WTC11 (cell line): Measurements from ENCODE around the gene CORO2B. TPM values are rescaled to one million over a fixed set of nuclear protein-coding genes. Genes with fewer than 3 reads are reported as not detected.

Experiments
- ATAC-seq: fragments of 200-7000 bp; cut with Tn5 transposase; 2 replicates; pipeline ENCODE4 v1.10.0; 2021; ENCODE audit warnings: mild to moderate bottlenecking, moderate library complexity
- CTCF ChIA-PET: fragments of 300-600 bp; sonication (Branson Sonifier 250); formaldehyde crosslinking; loops from one replicate; lab custom pipeline; 2021; ENCODE audit warnings: antibody characterized with exemption; lab: Charles Lee
- POLR2A ChIA-PET: fragments of 350-600 bp; sonication (Branson Sonifier 250); formaldehyde crosslinking; loops from one replicate; lab custom pipeline; 2021; ENCODE audit warnings: antibody characterized with exemption; lab: Charles Lee
- DNase-seq: peaks from one replicate; pipeline ENCODE4 v3.0.0; 2021; ENCODE audit warnings: low spot score
- H3K27ac Mint-ChIP-seq: 2 replicates; pipeline ENCODE4 v1.8.0; 2021; ENCODE audit warnings: mixed read lengths
- H3K27me3 Mint-ChIP-seq: 2 replicates; pipeline ENCODE4 v1.8.0; 2021; ENCODE audit warnings: low read depth, mild to moderate bottlenecking, moderate library complexity, mixed read lengths
- H3K36me3 Mint-ChIP-seq: 2 replicates; pipeline ENCODE4 v1.8.0; 2021; ENCODE audit warnings: mixed read lengths
- H3K4me1 Mint-ChIP-seq: 2 replicates; pipeline ENCODE4 v1.8.0; 2022; ENCODE audit warnings: mixed read lengths
- H3K4me3 Mint-ChIP-seq: 2 replicates; pipeline ENCODE4 v1.8.0; 2021; ENCODE audit warnings: mild to moderate bottlenecking, moderate library complexity, mixed read lengths
- H3K9me3 Mint-ChIP-seq: 2 replicates; pipeline ENCODE4 v1.8.0; 2021; ENCODE audit warnings: mixed read lengths
- FOXJ3 ChIP-seq: sonication (generic); formaldehyde crosslinking; IDR thresholded peaks from 2 replicates; pipeline ENCODE4 v1.9.0; 2021; ENCODE audit warnings: missing genetic modification reagents, mild to moderate bottlenecking, borderline replicate concordance
- IRF1 ChIP-seq: sonication (generic); formaldehyde crosslinking; IDR thresholded peaks from 2 replicates; pipeline ENCODE4 v1.8.0; 2023; ENCODE audit warnings: missing genetic modification reagents
- IRF2 ChIP-seq: sonication (generic); formaldehyde crosslinking; IDR thresholded peaks from 2 replicates; pipeline ENCODE4 v1.8.0; 2022; ENCODE audit warnings: low read depth, missing genetic modification reagents, borderline replicate concordance
- JUN ChIP-seq: sonication (generic); formaldehyde crosslinking; IDR thresholded peaks from 2 replicates; pipeline ENCODE4 v1.8.0; 2023; ENCODE audit warnings: mild to moderate bottlenecking, missing genetic modification reagents
- NR3C1 ChIP-seq: sonication (generic); formaldehyde crosslinking; conservative IDR thresholded peaks from 2 replicates; pipeline ENCODE4 v1.8.1; 2023; ENCODE audit warnings: low read depth, mild to moderate bottlenecking, missing genetic modification reagents
- RELA ChIP-seq: sonication (generic); formaldehyde crosslinking; IDR thresholded peaks from 2 replicates; pipeline ENCODE4 v1.8.1; 2022; ENCODE audit warnings: missing genetic modification reagents, mild to moderate bottlenecking, borderline replicate concordance
- USF2 ChIP-seq: sonication (generic); formaldehyde crosslinking; IDR thresholded peaks from 2 replicates; pipeline ENCODE4 v1.8.1; 2023; ENCODE audit warnings: mild to moderate bottlenecking, missing genetic modification reagents, moderate library complexity
- ZNF121 ChIP-seq: sonication (generic); formaldehyde crosslinking; IDR thresholded peaks from 2 replicates; pipeline ENCODE4 v1.8.0; 2023; ENCODE audit warnings: missing genetic modification reagents
- ZNF219 ChIP-seq: sonication (generic); formaldehyde crosslinking; IDR thresholded peaks from 2 replicates; pipeline ENCODE4 v1.8.0; 2023; ENCODE audit warnings: missing genetic modification reagents, mild to moderate bottlenecking, borderline replicate concordance
- ZNF281 ChIP-seq: sonication (generic); formaldehyde crosslinking; IDR thresholded peaks from 2 replicates; pipeline ENCODE4 v1.8.0; 2023; ENCODE audit warnings: mild to moderate bottlenecking, missing genetic modification reagents
- ZNF416 ChIP-seq: fragments of 250-450 bp; sonication (Bioruptor Pico); IDR thresholded peaks from 2 replicates; pipeline ENCODE4 v1.9.0; 2021; ENCODE audit warnings: mild to moderate bottlenecking, inconsistent platforms
- total RNA-seq: library from RNA; stranded (reverse); gene quantifications from 3 replicates; pipeline ENCODE4 v1.2.3, GENCODE V29; 2021
- TF ChIP-seq, protein P1 (sequence below): sonication (generic); formaldehyde crosslinking; IDR thresholded peaks from 2 replicates; pipeline ENCODE4 v1.8.1; 2023; ENCODE audit warnings: mild to moderate bottlenecking, missing genetic modification reagents, borderline replicate concordance
- TF ChIP-seq, protein P2 (sequence below): fragments of 250-450 bp; sonication (Bioruptor Pico); IDR thresholded peaks from 2 replicates; pipeline ENCODE4 v2.1.2; 2022; ENCODE audit warnings: mild to moderate bottlenecking, moderate library complexity
- TF ChIP-seq, protein P3 (sequence below): sonication (generic); formaldehyde crosslinking; IDR thresholded peaks from 2 replicates; pipeline ENCODE4 v1.8.1; 2023; ENCODE audit warnings: mild to moderate bottlenecking, moderate library complexity, missing genetic modification reagents
- TF ChIP-seq, protein P4 (sequence below): sonication (generic); formaldehyde crosslinking; IDR thresholded peaks from 2 replicates; pipeline ENCODE4 v1.8.0; 2022; ENCODE audit warnings: mild to moderate bottlenecking, missing genetic modification reagents
- TF ChIP-seq, protein P5 (sequence below): sonication (generic); formaldehyde crosslinking; IDR thresholded peaks from 2 replicates; pipeline ENCODE4 v1.8.1; 2022; ENCODE audit warnings: low read depth, missing genetic modification reagents, borderline replicate concordance

Gene CORO2B
- total RNA-seq, 1 experiment from 2014 or later, result 4.9 TPM

DNA sequence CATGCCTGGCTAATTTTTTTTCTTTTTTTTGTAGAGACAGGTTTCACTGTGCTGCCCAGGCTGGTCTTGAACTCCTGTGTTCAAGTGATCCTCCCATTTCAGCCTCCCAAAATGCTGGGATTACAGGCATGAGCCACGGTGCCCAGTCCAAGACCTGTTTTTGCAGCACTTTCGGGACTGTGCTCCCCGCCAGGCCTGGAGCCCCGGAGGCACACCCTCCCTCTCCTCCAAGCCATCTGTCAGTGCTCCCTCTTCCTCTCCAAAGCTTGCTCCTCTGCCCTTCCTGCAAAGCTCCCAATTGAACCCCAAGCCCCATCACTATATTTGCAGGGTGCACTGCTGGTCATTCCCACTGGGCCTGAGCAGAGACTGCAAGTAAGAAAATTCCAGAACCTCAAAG, 98.1 kb downstream of the CORO2B start:
- ATAC-seq (no peak), DNase-seq (no peak)
- ChIA-PET POLR2A (interaction anchor here (1.4 kb wide), 1 partner anchor 11 kb away, joined by 3 read pairs; no protein-coding TSS in a partner anchor), CTCF (interaction anchor here (0.6 to 8.1 kb wide), 7 partner anchors 43 to 248 kb away, joined by 3 to 174 read pairs (median 70); no protein-coding TSS in a partner anchor)
- Mint-ChIP-seq H3K4me1 (peaks cover 11% of the 10 kb centered on the region), H3K27ac (no peak overlapping the region), H3K27me3 (no peaks in the 10 kb centered on the region), H3K36me3 (no peaks in the 10 kb centered on the region), H3K4me3 (no peak overlapping the region), H3K9me3 (no peaks in the 10 kb centered on the region)
- TF ChIP-seq, protein P1, sequence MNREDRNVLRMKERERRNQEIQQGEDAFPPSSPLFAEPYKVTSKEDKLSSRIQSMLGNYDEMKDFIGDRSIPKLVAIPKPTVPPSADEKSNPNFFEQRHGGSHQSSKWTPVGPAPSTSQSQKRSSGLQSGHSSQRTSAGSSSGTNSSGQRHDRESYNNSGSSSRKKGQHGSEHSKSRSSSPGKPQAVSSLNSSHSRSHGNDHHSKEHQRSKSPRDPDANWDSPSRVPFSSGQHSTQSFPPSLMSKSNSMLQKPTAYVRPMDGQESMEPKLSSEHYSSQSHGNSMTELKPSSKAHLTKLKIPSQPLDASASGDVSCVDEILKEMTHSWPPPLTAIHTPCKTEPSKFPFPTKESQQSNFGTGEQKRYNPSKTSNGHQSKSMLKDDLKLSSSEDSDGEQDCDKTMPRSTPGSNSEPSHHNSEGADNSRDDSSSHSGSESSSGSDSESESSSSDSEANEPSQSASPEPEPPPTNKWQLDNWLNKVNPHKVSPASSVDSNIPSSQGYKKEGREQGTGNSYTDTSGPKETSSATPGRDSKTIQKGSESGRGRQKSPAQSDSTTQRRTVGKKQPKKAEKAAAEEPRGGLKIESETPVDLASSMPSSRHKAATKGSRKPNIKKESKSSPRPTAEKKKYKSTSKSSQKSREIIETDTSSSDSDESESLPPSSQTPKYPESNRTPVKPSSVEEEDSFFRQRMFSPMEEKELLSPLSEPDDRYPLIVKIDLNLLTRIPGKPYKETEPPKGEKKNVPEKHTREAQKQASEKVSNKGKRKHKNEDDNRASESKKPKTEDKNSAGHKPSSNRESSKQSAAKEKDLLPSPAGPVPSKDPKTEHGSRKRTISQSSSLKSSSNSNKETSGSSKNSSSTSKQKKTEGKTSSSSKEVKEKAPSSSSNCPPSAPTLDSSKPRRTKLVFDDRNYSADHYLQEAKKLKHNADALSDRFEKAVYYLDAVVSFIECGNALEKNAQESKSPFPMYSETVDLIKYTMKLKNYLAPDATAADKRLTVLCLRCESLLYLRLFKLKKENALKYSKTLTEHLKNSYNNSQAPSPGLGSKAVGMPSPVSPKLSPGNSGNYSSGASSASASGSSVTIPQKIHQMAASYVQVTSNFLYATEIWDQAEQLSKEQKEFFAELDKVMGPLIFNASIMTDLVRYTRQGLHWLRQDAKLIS, result no peak
- no peak for TF ChIP-seq NR3C1 (CRISPR knock-in tag)
- no peak for TF ChIP-seq RELA (CRISPR knock-in tag)
- no peak for TF ChIP-seq ZNF416 (CRISPR knock-in tag)
- TF ChIP-seq, protein P2, sequence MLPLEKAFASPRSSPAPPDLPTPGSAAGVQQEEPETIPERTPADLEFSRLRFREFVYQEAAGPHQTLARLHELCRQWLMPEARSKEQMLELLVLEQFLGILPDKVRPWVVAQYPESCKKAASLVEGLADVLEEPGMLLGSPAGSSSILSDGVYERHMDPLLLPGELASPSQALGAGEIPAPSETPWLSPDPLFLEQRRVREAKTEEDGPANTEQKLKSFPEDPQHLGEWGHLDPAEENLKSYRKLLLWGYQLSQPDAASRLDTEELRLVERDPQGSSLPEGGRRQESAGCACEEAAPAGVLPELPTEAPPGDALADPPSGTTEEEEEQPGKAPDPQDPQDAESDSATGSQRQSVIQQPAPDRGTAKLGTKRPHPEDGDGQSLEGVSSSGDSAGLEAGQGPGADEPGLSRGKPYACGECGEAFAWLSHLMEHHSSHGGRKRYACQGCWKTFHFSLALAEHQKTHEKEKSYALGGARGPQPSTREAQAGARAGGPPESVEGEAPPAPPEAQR (CRISPR knock-in tag), result no peak
- no peak for TF ChIP-seq IRF2 (CRISPR knock-in tag)
- TF ChIP-seq ZNF219 (CRISPR knock-in tag), result no peak
- no peak for TF ChIP-seq FOXJ3 (CRISPR knock-in tag)
- TF ChIP-seq JUN, result no peak
- TF ChIP-seq ZNF121 (CRISPR knock-in tag), result no peak

DNA sequence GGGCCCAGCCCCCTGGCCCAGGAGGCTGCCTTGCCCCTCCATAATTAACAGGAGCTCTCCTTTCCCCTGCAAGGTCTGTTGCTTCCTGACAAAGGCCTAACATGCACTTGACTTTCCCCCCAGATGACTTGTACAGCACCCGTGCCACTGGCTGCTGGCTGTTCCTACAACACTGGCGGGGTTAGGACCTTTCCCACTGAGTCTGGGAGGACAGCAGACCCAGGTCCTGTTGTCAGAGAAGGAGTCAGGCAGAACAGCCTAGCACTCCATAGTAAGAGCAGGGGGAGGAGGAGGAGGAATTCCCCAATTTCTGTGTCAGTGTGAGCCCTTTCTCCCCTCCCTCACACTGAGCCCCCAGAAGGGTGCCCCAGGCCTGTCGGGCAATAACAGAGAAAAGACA, 99.2 kb downstream of the CORO2B start:
- ChIA-PET POLR2A (interaction anchor here (1.4 kb wide), 1 partner anchor 12 kb away, joined by 3 read pairs; no protein-coding TSS in a partner anchor), CTCF (interaction anchor here (0.9 to 8.1 kb wide), 4 partner anchors 118 to 247 kb away, joined by 3 to 160 read pairs (median 40); no protein-coding TSS in a partner anchor)
- Mint-ChIP-seq H3K36me3 (no peaks in the 10 kb centered on the region), H3K4me1 (peaks cover 11% of the 10 kb centered on the region), H3K27me3 (no peaks in the 10 kb centered on the region), H3K4me3 (no peak overlapping the region), H3K27ac (no peak overlapping the region), H3K9me3 (no peaks in the 10 kb centered on the region)
- DNase-seq (no peak), ATAC-seq (no peak)
- TF ChIP-seq, protein P3, sequence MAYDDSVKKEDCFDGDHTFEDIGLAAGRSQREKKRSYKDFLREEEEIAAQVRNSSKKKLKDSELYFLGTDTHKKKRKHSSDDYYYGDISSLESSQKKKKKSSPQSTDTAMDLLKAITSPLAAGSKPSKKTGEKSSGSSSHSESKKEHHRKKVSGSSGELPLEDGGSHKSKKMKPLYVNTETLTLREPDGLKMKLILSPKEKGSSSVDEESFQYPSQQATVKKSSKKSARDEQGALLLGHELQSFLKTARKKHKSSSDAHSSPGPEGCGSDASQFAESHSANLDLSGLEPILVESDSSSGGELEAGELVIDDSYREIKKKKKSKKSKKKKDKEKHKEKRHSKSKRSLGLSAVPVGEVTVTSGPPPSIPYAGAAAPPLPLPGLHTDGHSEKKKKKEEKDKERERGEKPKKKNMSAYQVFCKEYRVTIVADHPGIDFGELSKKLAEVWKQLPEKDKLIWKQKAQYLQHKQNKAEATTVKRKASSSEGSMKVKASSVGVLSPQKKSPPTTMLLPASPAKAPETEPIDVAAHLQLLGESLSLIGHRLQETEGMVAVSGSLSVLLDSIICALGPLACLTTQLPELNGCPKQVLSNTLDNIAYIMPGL (CRISPR knock-in tag), result no peak
- TF ChIP-seq IRF1 (CRISPR knock-in tag), result no peak
- TF ChIP-seq USF2 (CRISPR knock-in tag), result no peak
- TF ChIP-seq, protein P4, sequence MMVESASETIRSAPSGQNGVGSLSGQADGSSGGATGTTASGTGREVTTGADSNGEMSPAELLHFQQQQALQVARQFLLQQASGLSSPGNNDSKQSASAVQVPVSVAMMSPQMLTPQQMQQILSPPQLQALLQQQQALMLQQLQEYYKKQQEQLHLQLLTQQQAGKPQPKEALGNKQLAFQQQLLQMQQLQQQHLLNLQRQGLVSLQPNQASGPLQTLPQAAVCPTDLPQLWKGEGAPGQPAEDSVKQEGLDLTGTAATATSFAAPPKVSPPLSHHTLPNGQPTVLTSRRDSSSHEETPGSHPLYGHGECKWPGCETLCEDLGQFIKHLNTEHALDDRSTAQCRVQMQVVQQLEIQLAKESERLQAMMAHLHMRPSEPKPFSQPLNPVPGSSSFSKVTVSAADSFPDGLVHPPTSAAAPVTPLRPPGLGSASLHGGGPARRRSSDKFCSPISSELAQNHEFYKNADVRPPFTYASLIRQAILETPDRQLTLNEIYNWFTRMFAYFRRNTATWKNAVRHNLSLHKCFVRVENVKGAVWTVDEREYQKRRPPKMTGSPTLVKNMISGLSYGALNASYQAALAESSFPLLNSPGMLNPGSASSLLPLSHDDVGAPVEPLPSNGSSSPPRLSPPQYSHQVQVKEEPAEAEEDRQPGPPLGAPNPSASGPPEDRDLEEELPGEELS (CRISPR knock-in tag), result no peak
- TF ChIP-seq RELA (CRISPR knock-in tag), result no peak
- TF ChIP-seq, protein P5, sequence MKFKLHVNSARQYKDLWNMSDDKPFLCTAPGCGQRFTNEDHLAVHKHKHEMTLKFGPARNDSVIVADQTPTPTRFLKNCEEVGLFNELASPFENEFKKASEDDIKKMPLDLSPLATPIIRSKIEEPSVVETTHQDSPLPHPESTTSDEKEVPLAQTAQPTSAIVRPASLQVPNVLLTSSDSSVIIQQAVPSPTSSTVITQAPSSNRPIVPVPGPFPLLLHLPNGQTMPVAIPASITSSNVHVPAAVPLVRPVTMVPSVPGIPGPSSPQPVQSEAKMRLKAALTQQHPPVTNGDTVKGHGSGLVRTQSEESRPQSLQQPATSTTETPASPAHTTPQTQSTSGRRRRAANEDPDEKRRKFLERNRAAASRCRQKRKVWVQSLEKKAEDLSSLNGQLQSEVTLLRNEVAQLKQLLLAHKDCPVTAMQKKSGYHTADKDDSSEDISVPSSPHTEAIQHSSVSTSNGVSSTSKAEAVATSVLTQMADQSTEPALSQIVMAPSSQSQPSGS, result no peak
- TF ChIP-seq ZNF281, result no peak
